K562 (cell line): ENCODE measurements around the gene PLEKHG3. TPM values are rescaled to one million over a fixed set of nuclear protein-coding genes. Genes with fewer than 3 reads are reported as not detected.

ENCODE experiments used
- ATAC-seq: fragments of 200-7000 bp; cut with Tn5 transposase; 3 replicates; pipeline ENCODE4 v1.9.1; 2020; ENCODE audit warnings: moderate library complexity
- BruUV-seq: library from RNA; stranded (reverse); fragments of 400-500 nt; replicated peaks from 2 replicates; lab custom pipeline; 2021; lab: Mats Ljungman, UMichigan
- CTCF ChIA-PET: fragments of 300-600 bp; formaldehyde crosslinking; extraction: SDS; loops from one replicate; lab custom pipeline; 2021; ENCODE audit warnings: low intra/inter-chr PET ratio; lab: Yijun Ruan, JAX
- POLR2A ChIA-PET: fragments of 300-600, 350-650 bp; sonication (Branson Sonifier 250); formaldehyde crosslinking; extraction: SDS; loops from one replicate; lab custom pipeline; 2021; ENCODE audit warnings: antibody characterized with exemption, inconsistent platforms; lab: Yijun Ruan, JAX
- DNase-seq, 4 experiments: peaks; one replicate each; pipeline versions ENCODE4 v3.0.0 to v3.0.0-alpha.2; 2011 to 2018; ENCODE audit warnings: low spot score in 3 of 4, mixed read lengths in 3 of 4; ENCODE audit errors: extremely low read depth in 1 of 4
- FAIRE-seq: peaks from 2 replicates; lab custom pipeline; 2011; peaks lifted over from hg19 to GRCh38; lab: Jason Lieb, UNC
- H2AFZ ChIP-seq: 2 replicates; pipeline ENCODE4 v1.6.0; 2011; ENCODE audit warnings: low read depth, low read length, control low read depth, inconsistent platforms
- H3K27ac ChIP-seq: fragments of 200-600 bp; 3 replicates; pipeline ENCODE4 v1.8.0; 2011; ENCODE audit warnings: low read depth, mild to moderate bottlenecking, control low read depth, inconsistent platforms, low read length, moderate library complexity, mixed read lengths; ENCODE audit errors: extremely low read depth
- H3K27me3 ChIP-seq, 2 experiments: fragments of 300-600 bp in 1 of 2; 2 replicates in 1 of 2; 3 replicates in 1 of 2; pipeline versions ENCODE4 v1.6.0 to v1.8.0; 2011; ENCODE audit warnings: inconsistent platforms in 2 of 2, low read length in 2 of 2, mild to moderate bottlenecking in 1 of 2, mixed read lengths in 1 of 2, moderate library complexity in 1 of 2; ENCODE audit not compliant: control insufficient read depth in 2 of 2, insufficient read depth in 2 of 2
- H3K36me3 ChIP-seq: fragments of 300-600 bp; 3 replicates; pipeline ENCODE4 v1.8.0; 2011; ENCODE audit warnings: mild to moderate bottlenecking, low read length, inconsistent platforms; ENCODE audit not compliant: control insufficient read depth, insufficient read depth
- H3K4me1 ChIP-seq, 2 experiments: fragments of 200-600 bp in 1 of 2; replicated peaks in 1 of 2; 2 replicates in 1 of 2; 3 replicates in 1 of 2; pipeline versions ENCODE4 v1.5.1 to v1.8.0; 2011; ENCODE audit warnings: inconsistent platforms in 2 of 2, low read length in 2 of 2, mild to moderate bottlenecking in 1 of 2, mixed read lengths in 1 of 2, moderate library complexity in 1 of 2; ENCODE audit not compliant: control insufficient read depth in 2 of 2, insufficient read depth in 2 of 2
- H3K4me2 ChIP-seq: 2 replicates; pipeline ENCODE4 v1.6.1; 2011; ENCODE audit warnings: low read length, control low read depth, inconsistent platforms, mixed read lengths; ENCODE audit not compliant: insufficient read depth
- H3K4me3 ChIP-seq: fragments of 200-600 bp; sonication (generic), shearing (Covaris generic); 2 replicates; pipeline ENCODE4 v1.5.1; 2016; ENCODE audit warnings: control low read depth, inconsistent platforms
- H3K79me2 ChIP-seq: fragments of 200-600 bp; 3 replicates; pipeline ENCODE4 v1.8.0; 2011; ENCODE audit warnings: low read length, inconsistent platforms; ENCODE audit not compliant: control insufficient read depth, insufficient read depth
- H3K9ac ChIP-seq, 2 experiments: 2 replicates each; pipeline versions ENCODE4 v1.6.0 to v1.6.1; 2011; ENCODE audit warnings: low read depth in 2 of 2, low read length in 2 of 2, control low read depth in 1 of 2, inconsistent platforms in 1 of 2, mild to moderate bottlenecking in 1 of 2, mixed read lengths in 1 of 2; ENCODE audit not compliant: insufficient read depth in 1 of 2
- H3K9me1 ChIP-seq: one replicate; pipeline ENCODE4 v1.6.0; 2011; ENCODE audit warnings: inconsistent platforms, mild to moderate bottlenecking, low read length, moderate library complexity; ENCODE audit not compliant: control insufficient read depth, insufficient read depth
- H3K9me3 ChIP-seq: replicated peaks from 2 replicates; pipeline ENCODE4 v1.5.1; 2011; ENCODE audit warnings: low read depth, low read length, inconsistent platforms; ENCODE audit not compliant: control insufficient read depth, insufficient read depth
- H4K20me1 ChIP-seq: replicated peaks from 2 replicates; pipeline ENCODE4 v1.6.1; 2011; ENCODE audit warnings: low read length, inconsistent platforms, mixed read lengths; ENCODE audit not compliant: control insufficient read depth, insufficient read depth
- BHLHE40 ChIP-seq: IDR thresholded peaks from 2 replicates; pipeline ENCODE4 v1.6.1; 2011; ENCODE audit warnings: low read length, improper control_type of control experiment
- FOXM1 ChIP-seq, 2 experiments: fragments of 450-650 bp in 1 of 2; sonication (generic) in 1 of 2; formaldehyde crosslinking in 1 of 2; IDR thresholded peaks; 2 replicates each; pipeline versions ENCODE4 v1.6.1 to v1.9.0; 2017 to 2022; ENCODE audit warnings: low read depth in 2 of 2, mild to moderate bottlenecking in 2 of 2, missing genetic modification reagents in 1 of 2, moderate library complexity in 1 of 2
- KDM5B ChIP-seq: fragments of 200-600 bp; sonication (generic); IDR thresholded peaks from 2 replicates; pipeline ENCODE4 v1.6.1; 2012; ENCODE audit warnings: low read depth, mild to moderate bottlenecking, moderate library complexity, low read length, control low read depth, inconsistent platforms; ENCODE audit not compliant: insufficient replicate concordance
- MYC ChIP-seq, 2 experiments: fragments of 250-450 bp in 1 of 2; sonication (Bioruptor Pico) in 1 of 2; IDR thresholded peaks; 2 replicates each; pipeline versions ENCODE4 v1.5.1 to v1.6.1; 2012 to 2021; ENCODE audit warnings: low read depth in 2 of 2, borderline replicate concordance in 1 of 2, improper control_type of control experiment in 1 of 2, low read length in 1 of 2, mild to moderate bottlenecking in 1 of 2, moderate library complexity in 1 of 2
- RBM34 ChIP-seq: fragments of 200-400 bp; formaldehyde crosslinking; IDR thresholded peaks from 2 replicates; pipeline ENCODE4 v1.6.1; 2018; ENCODE audit warnings: low read length, borderline replicate concordance; ENCODE audit not compliant: insufficient read depth
- WGBS: fragments of 100-300 bp; shearing (Covaris generic); methylation state at CpG from one replicate; pipeline ENCODE4 v1.1.6; 2016; ENCODE audit warnings: low coverage, mixed read lengths; ENCODE audit not compliant: insufficient coverage; ENCODE audit errors: missing lambda C conversion rate; 5-methylcytosine and 5-hydroxymethylcytosine counted together
- in situ Hi-C: fragments of 300-500 bp; cut with MboI; formaldehyde crosslinking; loops from 4 replicates; pipeline ENCODE4 v1.15.0; 2018; ENCODE audit warnings: inconsistent platforms, mixed read lengths
- intact Hi-C: fragments of 100-400 bp; cut with micrococcal nuclease; formaldehyde crosslinking; loops from 2 replicates; pipeline ENCODE4 v1.14.2; 2022
- polyA plus RNA-seq, 8 experiments: library from polyadenylated mRNA; depleted of rRNA in 4 of 8; stranded (reverse) in 5 of 8; unstranded in 3 of 8; fragments of >200 nt; fragmentation: Nextera tagmentation in 2 of 8; fragmentation: Illumina TruSeq in 1 of 8; extraction: Ambion mirVana in 2 of 8; extraction: Trizol in 1 of 8; gene quantifications; 2 replicates each; pipeline versions ENCODE4 v1.2.1 to v1.2.3, GENCODE V29; 2011 to 2014; ENCODE audit warnings: inconsistent platforms in 1 of 8, missing spikeins in 1 of 8
- total RNA-seq, 7 experiments: library from RNA; depleted of rRNA in 6 of 7; stranded (reverse); fragments of >200 nt in 6 of 7; fragmentation: Illumina TruSeq in 2 of 7; extraction: Trizol in 2 of 7; gene quantifications; 2 replicates each; pipeline versions ENCODE4 v1.2.1 to v1.2.3, GENCODE V29; 2011 to 2021; ENCODE audit warnings: low replicate concordance in 1 of 7
- TF ChIP-seq, protein P1 (sequence below): sonication (generic); formaldehyde crosslinking; IDR thresholded peaks from 2 replicates; pipeline ENCODE4 v1.8.1; 2022; ENCODE audit warnings: missing genetic modification reagents
- TF ChIP-seq, protein P2 (sequence below): fragments of 200-800 bp; sonication (Bioruptor generic); IDR thresholded peaks from 2 replicates; pipeline ENCODE4 v1.6.1; 2017; ENCODE audit warnings: missing genetic modification characterization, missing compliant biosample characterization
- TF ChIP-seq, protein P3 (sequence below), 2 experiments: fragments of 450-650 bp; IDR thresholded peaks; 2 replicates each; pipeline ENCODE4 v1.6.1; 2016
- TF ChIP-seq, protein P4 (sequence below): fragments of 450-650 bp; formaldehyde crosslinking; IDR thresholded peaks from 2 replicates; pipeline ENCODE4 v1.4.0; 2020; ENCODE audit warnings: mild to moderate bottlenecking, moderate library complexity

Gene PLEKHG3
- total and polyA plus RNA-seq, 9 of the 15 experiments (the other 6 are each of a cell fraction or from before 2014, with no cell fraction given) = 0.04 to 0.16 TPM; not detected in 7

DNA sequence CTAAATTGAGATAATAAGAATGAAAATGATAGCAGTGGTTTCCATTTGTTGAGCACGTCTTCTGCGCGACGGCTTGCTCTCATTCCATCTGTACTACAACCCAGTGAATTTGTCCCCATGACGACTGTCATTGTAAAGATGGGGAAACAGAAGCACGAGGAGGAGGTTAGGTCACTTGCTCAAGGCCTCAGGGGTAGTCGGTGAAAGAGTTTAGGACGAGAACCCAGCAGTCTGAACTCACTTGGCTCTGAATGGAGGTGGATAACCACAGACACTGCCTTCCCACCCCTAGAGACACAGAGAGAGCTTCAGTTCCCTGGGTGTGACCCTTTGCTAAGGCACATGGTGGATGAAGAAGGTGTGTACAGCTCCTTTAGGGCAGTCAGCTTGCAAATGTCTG lies 30.9 kb upstream of the PLEKHG3 start (continued):
- TF ChIP-seq, protein P1, sequence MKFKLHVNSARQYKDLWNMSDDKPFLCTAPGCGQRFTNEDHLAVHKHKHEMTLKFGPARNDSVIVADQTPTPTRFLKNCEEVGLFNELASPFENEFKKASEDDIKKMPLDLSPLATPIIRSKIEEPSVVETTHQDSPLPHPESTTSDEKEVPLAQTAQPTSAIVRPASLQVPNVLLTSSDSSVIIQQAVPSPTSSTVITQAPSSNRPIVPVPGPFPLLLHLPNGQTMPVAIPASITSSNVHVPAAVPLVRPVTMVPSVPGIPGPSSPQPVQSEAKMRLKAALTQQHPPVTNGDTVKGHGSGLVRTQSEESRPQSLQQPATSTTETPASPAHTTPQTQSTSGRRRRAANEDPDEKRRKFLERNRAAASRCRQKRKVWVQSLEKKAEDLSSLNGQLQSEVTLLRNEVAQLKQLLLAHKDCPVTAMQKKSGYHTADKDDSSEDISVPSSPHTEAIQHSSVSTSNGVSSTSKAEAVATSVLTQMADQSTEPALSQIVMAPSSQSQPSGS (CRISPR knock-in tag) = no peak
- TF ChIP-seq, all 486 proteins: peak for 0

DNA sequence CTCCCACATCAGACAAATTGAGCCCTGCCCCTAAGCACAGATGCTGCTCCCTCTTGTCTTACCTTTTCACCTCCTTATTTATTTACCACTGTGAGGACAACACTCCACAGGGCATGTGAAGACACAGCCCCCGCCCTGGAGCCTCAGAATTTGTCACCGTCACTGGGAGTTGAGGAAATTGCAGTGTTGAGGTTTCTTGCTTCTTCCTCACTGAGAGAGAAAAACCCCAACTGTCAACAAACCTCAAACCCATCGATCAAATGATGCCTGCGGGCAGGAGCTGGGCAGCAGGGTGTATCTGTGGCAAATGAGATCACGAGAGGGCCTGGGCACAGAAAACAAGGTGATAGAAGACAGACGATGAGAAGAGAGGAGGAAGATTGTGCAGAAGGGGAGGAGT lies 30.5 kb upstream of the PLEKHG3 start:
- Histone ChIP-seq H3K27ac (no peak overlapping the region), H3K36me3 (no peaks in the 10 kb centered on the region), H3K9me1 (no peaks in the 10 kb centered on the region), H3K4me1 (no peaks in the 10 kb centered on the region), H2AFZ (no peak overlapping the region), H3K9me3 (no peaks in the 10 kb centered on the region), H3K4me3 (no peak overlapping the region), H4K20me1 (no peaks in the 10 kb centered on the region; the same call in 1 of the 2 replicates), H3K9ac (no peak overlapping the region), H3K79me2 (no peaks in the 10 kb centered on the region), H3K4me2 (no peak overlapping the region), H3K27me3 (peaks cover 2 to 40% of the 10 kb centered on the region in 2 experiments; a peak in 3 of 5 replicates)
- TF ChIP-seq, protein P2, sequence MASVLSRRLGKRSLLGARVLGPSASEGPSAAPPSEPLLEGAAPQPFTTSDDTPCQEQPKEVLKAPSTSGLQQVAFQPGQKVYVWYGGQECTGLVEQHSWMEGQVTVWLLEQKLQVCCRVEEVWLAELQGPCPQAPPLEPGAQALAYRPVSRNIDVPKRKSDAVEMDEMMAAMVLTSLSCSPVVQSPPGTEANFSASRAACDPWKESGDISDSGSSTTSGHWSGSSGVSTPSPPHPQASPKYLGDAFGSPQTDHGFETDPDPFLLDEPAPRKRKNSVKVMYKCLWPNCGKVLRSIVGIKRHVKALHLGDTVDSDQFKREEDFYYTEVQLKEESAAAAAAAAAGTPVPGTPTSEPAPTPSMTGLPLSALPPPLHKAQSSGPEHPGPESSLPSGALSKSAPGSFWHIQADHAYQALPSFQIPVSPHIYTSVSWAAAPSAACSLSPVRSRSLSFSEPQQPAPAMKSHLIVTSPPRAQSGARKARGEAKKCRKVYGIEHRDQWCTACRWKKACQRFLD (CRISPR knock-in tag) = no peak
- TF ChIP-seq FOXM1 (IDR thresholded peaks at IDR 0.05; ENCODE audit: low read depth) = no peak
- TF ChIP-seq FOXM1 (CRISPR knock-in tag; IDR thresholded peaks at IDR 0.05; ENCODE audit: low read depth) = no peak
- TF ChIP-seq, protein P3, sequence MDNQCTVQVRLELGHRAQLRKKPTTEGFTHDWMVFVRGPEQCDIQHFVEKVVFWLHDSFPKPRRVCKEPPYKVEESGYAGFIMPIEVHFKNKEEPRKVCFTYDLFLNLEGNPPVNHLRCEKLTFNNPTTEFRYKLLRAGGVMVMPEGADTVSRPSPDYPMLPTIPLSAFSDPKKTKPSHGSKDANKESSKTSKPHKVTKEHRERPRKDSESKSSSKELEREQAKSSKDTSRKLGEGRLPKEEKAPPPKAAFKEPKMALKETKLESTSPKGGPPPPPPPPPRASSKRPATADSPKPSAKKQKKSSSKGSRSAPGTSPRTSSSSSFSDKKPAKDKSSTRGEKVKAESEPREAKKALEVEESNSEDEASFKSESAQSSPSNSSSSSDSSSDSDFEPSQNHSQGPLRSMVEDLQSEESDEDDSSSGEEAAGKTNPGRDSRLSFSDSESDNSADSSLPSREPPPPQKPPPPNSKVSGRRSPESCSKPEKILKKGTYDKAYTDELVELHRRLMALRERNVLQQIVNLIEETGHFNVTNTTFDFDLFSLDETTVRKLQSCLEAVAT (IDR thresholded peaks at IDR 0.05) = no peak
- no peak for TF ChIP-seq MYC (IDR thresholded peaks at IDR 0.05; ENCODE audit: low read depth, low read length)
- TF ChIP-seq MYC (CRISPR knock-in tag; IDR thresholded peaks at IDR 0.05; ENCODE audit: borderline replicate concordance, low read depth) = no peak
- TF ChIP-seq, protein P4, sequence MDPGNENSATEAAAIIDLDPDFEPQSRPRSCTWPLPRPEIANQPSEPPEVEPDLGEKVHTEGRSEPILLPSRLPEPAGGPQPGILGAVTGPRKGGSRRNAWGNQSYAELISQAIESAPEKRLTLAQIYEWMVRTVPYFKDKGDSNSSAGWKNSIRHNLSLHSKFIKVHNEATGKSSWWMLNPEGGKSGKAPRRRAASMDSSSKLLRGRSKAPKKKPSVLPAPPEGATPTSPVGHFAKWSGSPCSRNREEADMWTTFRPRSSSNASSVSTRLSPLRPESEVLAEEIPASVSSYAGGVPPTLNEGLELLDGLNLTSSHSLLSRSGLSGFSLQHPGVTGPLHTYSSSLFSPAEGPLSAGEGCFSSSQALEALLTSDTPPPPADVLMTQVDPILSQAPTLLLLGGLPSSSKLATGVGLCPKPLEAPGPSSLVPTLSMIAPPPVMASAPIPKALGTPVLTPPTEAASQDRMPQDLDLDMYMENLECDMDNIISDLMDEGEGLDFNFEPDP (CRISPR knock-in tag) = no peak
- TF ChIP-seq RBM34 = no peak
- no peak for TF ChIP-seq KDM5B
- no peak for TF ChIP-seq BHLHE40
- DNase-seq (no peak), FAIRE-seq (no peak), ATAC-seq (no peak)
- CTCF ChIA-PET = no interaction called here
- in situ Hi-C loops = loop anchor here (5.0 kb wide), 1 partner anchor 84 kb away; no protein-coding TSS in a partner anchor
- intact Hi-C loops = loop anchor here (5.0 to 10.0 kb wide), 4 partner anchors 64 to 311 kb away; partner anchors contain the start of gene FNTB
- POLR2A ChIA-PET = no interaction called here
- no TSS peak for BruUV-seq
- WGBS = 2% methylated on average over 5 of the region's 6 CpGs
